Colonic mucosa (tissue), 4 donors: ENCODE results near the gene RHD. TPM values are rescaled to one million over a fixed set of nuclear protein-coding genes. Genes with fewer than 3 reads are reported as not detected.
"Not testable (repeated sequence)": the region's sequence is repeated elsewhere in the genome, so short reads cannot be mapped to it uniquely, and the experiment has no call there.

Source experiments
- DNase-seq: peaks from one replicate; pipeline ENCODE4 v3.0.0-alpha.2; 2020
- H3K27ac ChIP-seq: fragments of 200-600 bp; one replicate; pipeline ENCODE4 v1.8.0; 2021
- H3K27me3 ChIP-seq: fragments of 200-600 bp; one replicate; pipeline ENCODE4 v1.8.0; 2021
- H3K36me3 ChIP-seq: fragments of 200-600 bp; one replicate; pipeline ENCODE4 v1.8.0; 2021
- H3K4me1 ChIP-seq: fragments of 200-600 bp; one replicate; pipeline ENCODE4 v1.8.0; 2021; ENCODE audit warnings: mild to moderate bottlenecking
- H3K4me3 ChIP-seq: fragments of 200-600 bp; one replicate; pipeline ENCODE4 v1.8.0; 2021
- H3K9ac ChIP-seq, 2 donors: one replicate each; pipeline ENCODE4 v1.7.0; 2013; ENCODE audit warnings: control low read depth in 2 of 2, low read depth in 2 of 2, low read length in 2 of 2
- H3K9me3 ChIP-seq: fragments of 200-600 bp; one replicate; pipeline ENCODE4 v1.8.0; 2021
- intact Hi-C: fragments of 100-400 bp; cut with DNase I; formaldehyde crosslinking; loops from one replicate; pipeline ENCODE4 v1.14.1; 2022
- total RNA-seq, 2 donors: library from RNA; stranded (reverse); fragmentation: NEBNext Ultra II Directional in 1 of 2; extraction: Animal tissue kit (Norgen Biotek cat#: 25700) in 1 of 2; gene quantifications; one replicate each; pipeline ENCODE4 v1.2.1, GENCODE V29; 2021
- donor health status: healthy.
- donor health status: DM: no; HTN: no; CAD: no.
- donor health status: DM: no; HTN: no; CAD: no.

Gene RHD
- total RNA-seq, 2 donors from 2014 or later: 0.10 TPM; not detected in 1

DNA sequence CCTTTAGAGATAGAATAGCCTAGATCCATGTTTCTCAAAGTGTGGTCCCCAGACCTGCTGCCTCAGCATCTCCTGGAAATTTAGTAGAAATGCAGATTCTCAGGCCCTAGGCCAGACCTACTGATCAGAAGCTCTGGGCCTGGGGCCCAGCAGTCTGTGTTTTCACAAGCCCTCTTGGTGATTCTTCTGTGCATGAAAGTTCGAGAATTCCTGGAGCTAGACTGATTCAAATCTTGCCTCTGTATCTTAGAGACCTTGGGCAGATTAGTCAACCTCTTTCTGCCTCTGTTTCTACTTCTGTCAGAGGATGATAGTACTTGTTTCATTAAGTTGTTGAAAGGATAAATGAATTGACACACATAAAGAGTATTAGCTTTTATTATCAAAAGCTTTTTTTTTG is 5.0 kb downstream of the RHD start:
- H3K9ac ChIP-seq, H3K9me3 ChIP-seq, H3K36me3 ChIP-seq, intact Hi-C loops, H3K4me1 ChIP-seq, DNase-seq, H3K27me3 ChIP-seq, H3K27ac ChIP-seq, H3K4me3 ChIP-seq: not testable (repeated sequence)

DNA sequence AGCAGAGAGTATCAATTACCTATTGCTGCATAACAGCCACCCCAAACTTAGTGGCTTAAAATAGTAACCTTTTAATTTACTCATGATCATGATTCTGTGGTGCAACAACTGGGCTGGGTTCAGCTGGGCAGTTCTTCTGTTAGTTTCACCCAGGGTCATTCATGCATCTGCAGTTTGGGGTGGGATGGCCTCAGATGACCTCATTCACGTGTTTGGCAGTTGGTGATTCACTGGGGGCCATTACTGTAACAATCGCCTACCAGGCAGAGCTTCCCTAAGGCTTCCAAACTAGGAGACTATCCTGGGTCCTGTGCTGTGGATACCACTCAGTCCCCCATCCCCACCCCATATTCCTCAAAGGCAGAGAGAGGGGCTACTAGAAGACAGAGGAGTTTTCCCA is 6.0 kb downstream of the RHD start:
- H3K27me3 ChIP-seq, H3K4me3 ChIP-seq, H3K36me3 ChIP-seq, DNase-seq, H3K9me3 ChIP-seq, H3K9ac ChIP-seq, intact Hi-C loops, H3K4me1 ChIP-seq, H3K27ac ChIP-seq: not testable (repeated sequence)

DNA sequence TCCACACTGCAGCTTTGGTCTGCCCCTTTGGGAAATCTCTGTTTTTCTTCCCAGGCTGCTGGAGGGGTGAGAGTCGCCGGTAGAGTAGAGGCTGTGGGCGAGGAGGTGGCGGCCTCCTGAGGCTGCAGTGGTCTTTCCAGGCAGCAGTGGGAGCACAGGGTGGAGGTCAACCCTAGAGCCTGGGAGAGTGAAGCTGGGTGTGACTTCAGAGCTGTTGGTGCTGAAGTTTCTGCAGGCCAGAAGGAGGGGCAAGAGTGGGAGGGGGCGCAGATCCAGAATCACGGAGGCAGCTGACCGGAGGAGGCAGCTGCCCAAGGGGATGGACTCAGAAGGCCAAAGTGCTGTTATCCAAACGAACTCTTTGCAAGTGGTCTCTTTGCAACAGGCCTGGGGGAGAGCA is 6.5 kb downstream of the RHD start:
- DNase-seq, H3K27ac ChIP-seq, H3K9me3 ChIP-seq, intact Hi-C loops, H3K4me3 ChIP-seq, H3K9ac ChIP-seq, H3K27me3 ChIP-seq, H3K4me1 ChIP-seq, H3K36me3 ChIP-seq: not testable (repeated sequence)

DNA sequence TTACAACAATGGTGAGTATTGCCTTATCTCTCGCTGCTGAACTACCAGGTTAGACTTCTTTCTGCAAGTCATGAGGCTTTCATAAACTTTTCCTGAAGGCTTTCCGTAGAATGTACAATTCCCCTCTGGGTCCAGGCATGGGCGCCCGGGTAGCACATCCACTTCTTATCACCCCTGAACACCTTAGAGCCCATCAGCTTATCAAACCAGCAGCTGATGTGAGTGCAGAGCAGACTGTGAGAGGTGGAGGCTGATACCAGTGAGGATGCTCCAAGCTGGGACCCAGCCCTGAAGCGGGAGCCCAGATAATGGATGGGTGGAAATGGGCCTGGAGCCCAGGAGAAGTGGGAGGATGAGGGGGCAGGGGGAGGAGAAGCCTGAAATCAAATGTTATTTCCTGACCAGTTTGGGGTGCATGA is 7.4 kb downstream of the RHD start:
- not testable (repeated sequence) for H3K27me3 ChIP-seq, H3K4me3 ChIP-seq, H3K9me3 ChIP-seq, DNase-seq, H3K9ac ChIP-seq, H3K4me1 ChIP-seq, H3K27ac ChIP-seq, H3K36me3 ChIP-seq
- intact Hi-C loops: loop anchor here (10.0 kb wide), 1 partner anchor 135 kb away; no protein-coding TSS in a partner anchor

- H3K9ac ChIP-seq, H3K4me3 ChIP-seq, H3K9me3 ChIP-seq, H3K36me3 ChIP-seq, DNase-seq, H3K4me1 ChIP-seq, H3K27ac ChIP-seq, H3K27me3 ChIP-seq: not testable (repeated sequence)
- intact Hi-C loops: loop anchor here (10.0 kb wide), 1 partner anchor 129 kb away; no protein-coding TSS in a partner anchor
Measured at GRCh38 chr1:25285862-25286261, 13.6 kb downstream of the RHD start.

- intact Hi-C loops: loop anchor here (10.0 kb wide), 1 partner anchor 128 kb away; no protein-coding TSS in a partner anchor
- not testable (repeated sequence) for H3K4me1 ChIP-seq, DNase-seq, H3K36me3 ChIP-seq, H3K9me3 ChIP-seq, H3K4me3 ChIP-seq, H3K27ac ChIP-seq, H3K9ac ChIP-seq, H3K27me3 ChIP-seq
Measured at GRCh38 chr1:25287164-25287563, 14.9 kb downstream of the RHD start.

DNA sequence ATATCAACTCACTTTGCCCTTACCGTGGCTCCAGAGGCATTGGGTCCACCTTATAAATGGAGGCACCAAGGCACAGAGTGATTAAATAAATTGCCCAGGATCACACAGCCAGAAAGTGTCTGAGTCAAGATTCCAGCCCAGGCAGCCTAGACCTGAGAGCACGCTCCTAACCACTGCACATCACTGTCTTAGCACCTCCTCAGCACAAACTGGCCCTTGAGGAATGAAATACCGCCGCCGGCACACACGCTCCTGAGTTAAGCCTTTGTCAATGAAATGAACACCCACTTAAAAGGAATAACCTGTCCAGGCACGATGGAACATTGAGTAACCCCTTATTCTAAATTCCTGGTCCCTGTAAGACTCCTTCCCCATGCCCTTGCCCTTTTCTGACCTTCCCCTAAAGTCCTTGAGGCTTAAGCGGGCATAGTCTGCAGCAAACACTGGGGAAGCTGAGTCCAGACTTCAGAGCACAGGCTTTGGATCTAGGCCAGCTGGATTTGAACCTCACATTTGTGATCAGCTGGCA is 16.3 kb downstream of the RHD start:
- not testable (repeated sequence) for H3K36me3 ChIP-seq, H3K4me1 ChIP-seq, DNase-seq, H3K27me3 ChIP-seq, H3K9me3 ChIP-seq, H3K4me3 ChIP-seq, H3K27ac ChIP-seq, H3K9ac ChIP-seq
- intact Hi-C loops: loop anchor here (10.0 kb wide), 1 partner anchor 126 kb away; no protein-coding TSS in a partner anchor

- intact Hi-C loops, H3K4me3 ChIP-seq, DNase-seq, H3K9me3 ChIP-seq, H3K9ac ChIP-seq, H3K4me1 ChIP-seq, H3K27me3 ChIP-seq, H3K36me3 ChIP-seq, H3K27ac ChIP-seq: not testable (repeated sequence)
Measured at GRCh38 chr1:25290043-25290442, 17.7 kb downstream of the RHD start.

DNA sequence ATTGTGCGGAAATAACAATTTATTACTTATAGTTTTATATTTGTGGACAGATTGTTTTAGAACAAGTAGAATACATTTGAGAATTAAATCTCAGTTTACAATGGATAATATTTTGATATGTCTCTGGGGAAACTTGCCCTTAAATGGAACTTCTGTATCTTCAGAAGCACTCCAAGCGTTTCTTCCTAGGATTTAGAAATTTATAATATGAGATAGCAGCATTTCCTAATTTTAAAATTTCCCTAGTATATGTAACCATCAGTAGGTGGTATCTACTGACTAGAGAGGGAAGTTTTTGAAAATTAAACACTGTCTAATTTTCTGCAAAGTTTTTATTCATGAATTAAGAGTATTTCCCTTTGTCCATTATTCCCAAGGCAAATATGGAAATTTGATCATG is 21.1 kb downstream of the RHD start:
- intact Hi-C loops, H3K4me1 ChIP-seq, H3K9me3 ChIP-seq, H3K36me3 ChIP-seq, H3K27me3 ChIP-seq, H3K27ac ChIP-seq, H3K9ac ChIP-seq, DNase-seq, H3K4me3 ChIP-seq: not testable (repeated sequence)

- H3K27ac ChIP-seq, H3K9me3 ChIP-seq, H3K36me3 ChIP-seq, H3K27me3 ChIP-seq, intact Hi-C loops, H3K4me1 ChIP-seq, H3K4me3 ChIP-seq, DNase-seq, H3K9ac ChIP-seq: not testable (repeated sequence)
Measured at GRCh38 chr1:25294889-25295826, 22.8 kb downstream of the RHD start.

GRCh38 chr1:25296501-25296900 is 24.2 kb downstream of the RHD start:
- H3K9ac ChIP-seq, H3K27me3 ChIP-seq, intact Hi-C loops, H3K9me3 ChIP-seq, H3K4me3 ChIP-seq, H3K4me1 ChIP-seq, H3K27ac ChIP-seq, H3K36me3 ChIP-seq, DNase-seq: not testable (repeated sequence)

GRCh38 chr1:25300729-25301128 is 28.4 kb downstream of the RHD start:
- not testable (repeated sequence) for DNase-seq

GRCh38 chr1:25302330-25302729 is 30.0 kb downstream of the RHD start:
- H3K27me3 ChIP-seq, intact Hi-C loops, H3K4me1 ChIP-seq, H3K4me3 ChIP-seq, H3K36me3 ChIP-seq, H3K9ac ChIP-seq, DNase-seq, H3K9me3 ChIP-seq, H3K27ac ChIP-seq: not testable (repeated sequence)

More at GRCh38 chr1:25300729-25301128, 28.4 kb downstream of the RHD start:
- H3K4me3 ChIP-seq, H3K27me3 ChIP-seq, H3K27ac ChIP-seq, H3K9me3 ChIP-seq, H3K4me1 ChIP-seq, H3K9ac ChIP-seq, intact Hi-C loops, H3K36me3 ChIP-seq: not testable (repeated sequence)
